Fibroblast of mammary gland (primary cell): ENCODE results near the gene SIGLEC7.

Experiments
- DNase-seq: peaks from one replicate; pipeline ENCODE4 v3.0.0-alpha.2; 2010; ENCODE audit warnings: low read depth
- H3K4me3 ChIP-seq: 2 replicates; pipeline ENCODE4 v1.5.1; 2011; ENCODE audit warnings: low read depth, mild to moderate bottlenecking, low read length, moderate library complexity; ENCODE audit not compliant: control insufficient read depth
- CTCF ChIP-seq: conservative IDR thresholded peaks from 2 replicates; pipeline ENCODE4 v1.5.1; 2011; ENCODE audit warnings: low read depth, low read length, inconsistent platforms; ENCODE audit not compliant: control insufficient read depth, insufficient read depth

Gene SIGLEC7

GRCh38 chr19:51097796-51098195, 44.3 kb upstream of the SIGLEC7 start:
- no peak for DNase-seq
- H3K4me3 ChIP-seq: no peak overlapping the region
- TF ChIP-seq CTCF: no peak

DNA sequence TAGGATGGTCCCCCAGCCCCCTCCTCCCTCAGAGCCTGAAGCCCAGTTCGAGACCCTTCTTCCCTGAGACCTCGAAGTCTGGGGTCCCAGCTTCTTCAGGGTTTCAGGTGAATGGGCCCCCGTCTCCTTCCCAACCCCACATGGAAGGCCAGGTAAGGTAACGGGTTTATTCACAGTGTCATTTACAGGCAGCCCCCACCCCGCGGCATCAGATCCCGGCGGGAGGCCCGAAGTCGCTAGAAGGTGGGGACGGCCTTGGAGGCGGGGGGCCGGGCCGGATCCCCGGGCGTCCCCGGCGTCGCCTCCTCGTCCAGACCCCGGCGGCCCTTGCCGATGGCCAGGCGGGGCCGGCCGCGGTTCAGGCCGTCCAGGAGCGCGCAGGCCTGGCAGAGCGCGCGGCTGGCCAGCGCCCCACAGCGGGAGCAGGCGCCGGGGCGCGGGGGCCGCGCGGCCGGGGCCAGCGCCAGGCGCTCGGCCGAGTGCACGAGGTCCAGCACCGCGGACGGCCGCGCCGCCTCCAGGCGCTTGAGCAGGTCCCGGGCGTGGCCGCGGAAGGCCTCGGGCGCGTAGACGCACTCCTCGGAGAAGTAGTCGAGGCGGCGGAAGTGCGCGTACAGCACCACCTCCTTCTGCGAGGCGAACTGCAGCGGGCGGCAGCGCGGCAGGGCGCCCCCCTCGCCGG, 43.6 kb upstream of the SIGLEC7 start:
- peak; percentile 32 for DNase-seq
- no peak for TF ChIP-seq CTCF
- no peak overlapping the region for H3K4me3 ChIP-seq

- DNase-seq: no peak
- H3K4me3 ChIP-seq: no peak overlapping the region
- TF ChIP-seq CTCF: no peak
Measured at GRCh38 chr19:51099047-51099382, 43.1 kb upstream of the SIGLEC7 start.

- TF ChIP-seq CTCF: no peak
- no peak for DNase-seq
- H3K4me3 ChIP-seq: no peak overlapping the region
Measured at GRCh38 chr19:51100601-51101000, 41.5 kb upstream of the SIGLEC7 start.

- TF ChIP-seq CTCF: no peak
- H3K4me3 ChIP-seq: no peak overlapping the region
- peak; percentile 26 for DNase-seq
Measured at GRCh38 chr19:51101171-51101865, 40.8 kb upstream of the SIGLEC7 start.

DNA sequence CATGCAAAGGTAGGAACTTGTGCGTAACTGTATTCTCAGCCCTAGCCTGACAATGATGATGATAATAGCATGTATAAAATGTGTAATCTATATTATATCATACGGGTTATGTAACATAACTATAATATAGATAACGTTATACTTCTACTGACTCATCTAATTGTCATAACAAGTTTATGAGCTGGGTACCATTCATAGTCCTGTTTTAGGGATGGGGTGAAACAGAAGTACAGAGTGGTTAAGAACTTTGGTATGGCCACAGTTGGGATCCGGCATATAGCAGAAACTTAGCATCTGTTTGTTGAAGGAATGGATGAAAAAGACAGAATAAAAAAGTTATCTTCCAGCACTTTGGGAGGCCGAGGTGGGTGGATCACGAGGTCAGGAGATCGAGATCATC, 39.1 kb upstream of the SIGLEC7 start:
- TF ChIP-seq CTCF: no peak
- no peak for DNase-seq
- H3K4me3 ChIP-seq: no peak overlapping the region
